SW480 (cell line): ENCODE results near the gene HORMAD2.

Experiments
- DNase-seq: peaks from one replicate; pipeline ENCODE4 v3.0.0-alpha.2; 2016; ENCODE audit warnings: low spot score

The HORMAD2 gene

DNA sequence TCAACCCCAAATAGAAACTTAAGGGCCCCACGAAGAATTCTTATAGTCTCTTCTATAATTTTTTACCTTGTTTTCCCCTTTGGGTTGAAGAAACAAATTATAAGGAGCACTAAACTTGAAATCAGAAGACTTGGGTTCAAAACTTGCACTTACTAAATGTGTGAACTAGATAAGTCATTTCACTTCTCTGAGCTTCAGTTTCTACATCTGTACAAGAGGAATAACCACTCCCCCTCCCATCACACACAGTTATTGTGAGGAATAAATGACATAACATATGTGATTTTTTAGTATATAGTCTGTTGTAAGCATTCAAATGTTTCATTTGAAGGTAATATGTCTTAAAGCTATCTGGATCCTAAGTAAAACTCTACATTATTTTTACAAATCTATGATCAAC lies 87.5 kb downstream of the HORMAD2 start:
- no peak for DNase-seq

DNA sequence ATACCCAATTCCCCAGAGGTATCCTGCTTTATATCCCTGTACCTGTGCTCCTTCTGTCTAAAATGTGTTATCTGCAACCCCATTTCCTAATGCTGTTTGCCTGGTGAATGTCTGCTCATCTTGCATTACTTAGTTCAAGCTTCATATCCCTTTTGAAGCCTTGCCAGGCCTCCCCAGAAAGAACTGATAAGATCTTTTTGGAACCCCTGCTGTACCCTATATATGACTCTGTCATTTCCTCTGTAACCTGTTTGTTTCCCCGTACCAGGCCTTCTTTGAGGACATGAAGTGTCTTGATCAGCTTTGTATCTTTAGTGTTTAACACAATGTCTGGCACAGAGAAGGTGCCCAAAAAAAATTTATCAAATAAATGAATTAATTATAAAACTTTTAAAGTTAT lies 88.7 kb downstream of the HORMAD2 start:
- DNase-seq: no peak

DNA sequence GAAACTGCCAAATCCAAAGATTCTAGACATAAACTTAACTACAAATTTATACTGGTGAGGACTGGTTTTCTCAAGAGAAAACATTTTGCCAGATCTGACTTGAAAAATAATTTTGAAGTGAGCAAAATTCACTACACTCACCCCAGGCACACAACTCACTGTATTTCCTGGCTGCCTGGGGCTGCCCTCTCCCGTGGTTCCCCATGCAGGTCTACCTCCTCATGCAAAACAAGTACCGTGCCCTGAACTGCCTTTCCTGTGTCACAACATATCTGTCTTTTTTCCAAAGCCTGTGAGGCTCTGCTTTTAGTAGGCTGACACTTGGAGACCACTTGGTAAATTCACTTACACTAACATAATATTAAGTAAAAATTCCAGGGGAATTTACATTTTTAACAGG lies 89.9 kb downstream of the HORMAD2 start:
- no peak for DNase-seq

DNA sequence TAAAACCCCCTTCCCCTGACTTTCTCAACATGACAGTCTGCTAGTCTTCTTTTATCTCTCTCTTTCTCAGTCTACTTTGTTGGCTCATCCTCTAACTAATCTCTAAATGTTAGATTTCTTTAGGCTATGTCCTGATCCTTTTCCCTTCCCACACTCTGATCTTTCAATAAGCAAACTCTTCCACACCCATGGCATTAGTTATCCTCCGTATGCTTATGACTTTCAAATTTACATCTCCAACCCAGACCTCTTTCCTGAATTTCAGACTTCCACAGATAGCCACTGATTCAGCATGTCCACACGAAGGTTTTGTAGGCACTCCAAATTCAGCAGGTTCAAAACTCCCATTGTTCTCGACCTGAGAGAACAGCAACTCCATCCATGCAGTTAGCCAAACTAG lies 90.7 kb downstream of the HORMAD2 start:
- DNase-seq: no peak

DNA sequence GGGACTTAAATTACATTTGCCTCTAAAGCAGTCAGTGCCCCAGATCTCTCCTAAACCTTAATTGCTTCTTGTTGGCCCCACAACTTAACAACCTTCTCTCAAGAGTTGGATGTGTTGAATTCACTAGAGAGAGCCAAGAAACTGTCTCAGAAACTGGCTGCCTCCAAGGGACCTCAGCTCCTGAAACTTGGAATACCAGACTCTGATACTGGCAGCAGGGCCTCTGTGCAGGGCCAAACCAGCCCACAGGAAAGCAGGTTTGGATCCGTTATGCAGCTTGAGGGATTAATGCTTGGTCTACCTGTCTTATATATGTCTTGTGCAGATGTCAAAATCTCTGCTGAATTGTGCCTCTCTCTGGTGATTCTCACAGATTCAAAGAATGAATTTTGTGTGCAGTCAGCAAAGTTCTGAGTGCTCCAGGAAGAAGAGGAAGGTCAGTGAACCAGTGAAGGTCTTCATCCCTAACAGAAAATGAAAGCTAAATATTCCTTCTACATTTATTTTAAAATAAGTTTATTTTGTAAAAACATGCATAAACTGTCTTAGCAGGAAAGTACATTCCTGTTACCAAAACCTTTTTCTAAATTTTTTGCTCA lies 95.5 kb downstream of the HORMAD2 start:
- DNase-seq: no peak

DNA sequence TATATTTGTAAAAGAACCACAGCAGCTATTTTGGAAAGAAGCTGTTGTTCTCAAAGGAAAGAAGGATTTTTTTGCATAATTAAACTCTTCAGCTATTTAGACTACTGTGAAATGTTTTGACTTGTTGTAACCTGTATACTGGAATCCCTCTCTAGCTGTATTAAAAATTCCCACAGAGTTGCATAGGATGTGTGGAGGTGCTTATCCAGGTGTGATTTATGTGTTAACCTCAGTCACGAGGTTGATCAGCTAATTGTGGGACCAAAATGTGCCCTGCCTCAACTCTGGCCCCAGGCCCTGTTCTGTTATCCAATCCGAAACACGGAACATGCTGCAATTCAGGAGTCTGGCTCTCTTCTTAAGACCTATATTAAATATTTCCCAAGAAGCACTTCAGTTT lies 96.2 kb downstream of the HORMAD2 start:
- no peak for DNase-seq

DNA sequence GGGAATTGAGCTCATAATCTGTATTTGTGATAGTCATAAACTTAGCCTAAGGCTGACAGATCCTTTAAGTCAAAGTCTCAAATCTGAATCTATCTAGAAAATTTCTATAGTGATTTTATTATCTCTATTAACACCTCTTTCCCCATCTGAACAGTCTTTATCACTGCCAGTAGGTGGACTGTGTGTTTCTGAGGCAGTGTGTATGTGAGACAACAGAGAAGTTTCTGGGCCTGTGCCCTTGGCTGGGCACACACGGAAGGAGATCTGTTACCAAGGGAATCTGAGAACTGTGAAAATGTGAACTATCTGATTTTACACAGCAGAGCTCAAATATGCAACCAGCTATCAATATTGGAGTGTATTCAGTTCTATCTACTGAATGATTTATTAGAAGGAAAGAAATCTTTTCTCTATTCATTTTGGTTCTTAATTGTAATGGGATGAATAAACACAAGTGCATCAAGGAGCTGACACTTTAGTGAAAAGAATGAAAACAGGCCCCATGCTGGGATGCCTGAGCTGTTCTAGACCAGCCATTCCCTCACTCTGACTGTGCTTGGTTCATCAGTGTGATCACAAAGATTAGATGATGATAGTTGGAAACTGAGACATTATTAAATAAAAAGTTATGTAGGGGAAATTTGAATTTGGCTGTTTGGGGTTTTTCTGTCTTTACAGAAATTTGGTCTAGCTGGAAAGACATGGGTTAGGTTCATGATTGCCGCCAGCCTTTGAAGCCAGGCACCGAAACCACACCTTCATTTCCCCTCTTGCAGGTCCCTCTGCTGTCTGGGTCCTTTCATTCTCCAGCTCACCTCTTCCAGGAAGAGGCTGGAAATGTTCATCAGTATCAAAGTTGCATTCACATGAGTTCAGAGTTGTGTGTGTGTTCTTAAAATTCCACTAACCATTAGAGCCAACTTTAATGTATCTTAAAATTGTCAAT lies 98.2 kb downstream of the HORMAD2 start:
- peak; percentile 3 for DNase-seq

DNA sequence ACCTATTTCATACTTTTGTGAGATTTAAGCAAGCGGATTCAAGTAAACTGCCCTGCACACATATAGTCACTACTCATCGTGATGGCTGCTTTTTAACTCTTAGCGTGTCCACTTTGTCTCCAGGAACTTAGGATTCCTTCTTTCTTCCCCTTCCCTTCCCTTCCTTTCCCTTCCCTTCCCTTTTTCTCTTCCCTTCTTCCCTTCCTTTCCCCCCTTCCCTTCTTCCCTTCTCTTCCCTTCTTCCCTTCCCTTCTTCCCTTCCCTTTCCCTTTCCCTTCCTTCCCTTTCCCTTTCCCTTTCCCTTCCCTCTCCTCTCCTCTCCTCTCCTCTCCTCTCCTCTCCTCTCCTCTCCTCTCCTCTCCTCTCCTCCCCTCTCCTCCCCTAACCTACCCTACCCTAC lies 100.4 kb downstream of the HORMAD2 start:
- DNase-seq: no peak

DNA sequence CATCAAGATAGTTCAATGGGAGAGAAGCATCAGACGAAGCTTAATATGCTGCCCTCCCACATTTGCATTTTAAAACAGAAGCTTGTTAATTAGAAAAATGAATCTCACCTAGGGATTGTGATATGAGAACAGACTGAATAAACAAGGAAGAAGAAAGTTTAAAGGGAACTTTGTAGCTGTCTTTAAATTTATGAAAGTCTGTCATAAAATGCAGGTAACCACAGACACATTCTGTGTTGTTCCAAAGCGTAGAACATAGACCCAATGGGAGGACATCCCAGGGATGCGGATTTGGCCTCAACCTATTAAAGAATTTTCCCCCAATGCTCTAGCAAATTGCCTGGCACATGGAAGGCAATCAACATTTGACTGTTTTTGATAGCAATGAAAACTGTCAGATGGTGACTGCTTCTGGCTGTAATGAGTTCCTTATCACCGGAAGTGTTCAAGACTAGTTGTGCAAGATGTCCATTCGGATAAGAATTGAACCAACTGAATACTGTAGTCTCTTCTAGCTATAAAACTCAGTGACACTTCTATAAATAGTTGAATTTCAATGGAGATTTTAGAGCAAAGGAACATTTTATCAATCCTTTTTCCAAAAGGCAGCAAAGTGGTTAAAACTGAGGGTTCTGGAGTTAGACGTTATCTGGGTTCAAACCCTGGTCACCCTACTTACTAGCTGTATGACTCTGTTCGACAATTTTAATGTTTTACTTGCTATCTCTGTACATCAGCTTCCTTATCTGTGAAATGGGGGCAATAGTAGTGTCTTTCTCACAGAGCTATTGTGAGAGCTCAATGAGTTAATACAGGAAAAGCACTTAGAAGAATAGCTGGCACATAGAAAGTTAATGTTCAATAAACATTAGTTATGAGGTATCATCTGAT lies 101.4 kb downstream of the HORMAD2 start:
- DNase-seq: no peak

DNA sequence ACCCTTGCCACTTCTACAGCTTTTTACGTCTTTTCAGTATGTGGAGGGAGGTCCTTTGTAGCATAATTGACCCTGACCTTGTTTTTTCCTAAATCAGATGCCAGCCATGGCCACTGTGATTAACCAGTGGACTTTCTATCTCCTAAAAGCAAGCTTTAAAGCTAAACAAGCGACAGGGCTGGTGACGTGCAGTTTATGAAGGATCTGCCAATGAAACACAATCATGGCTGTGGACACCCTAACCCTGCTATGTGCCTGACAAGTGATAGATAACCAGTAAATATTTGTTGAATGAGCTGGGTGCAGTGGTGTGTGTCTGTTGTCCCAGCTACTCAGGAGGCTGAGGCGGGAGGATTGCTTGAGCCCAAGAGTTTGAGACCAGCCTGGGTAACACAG lies 102.1 kb downstream of the HORMAD2 start:
- DNase-seq: no peak

DNA sequence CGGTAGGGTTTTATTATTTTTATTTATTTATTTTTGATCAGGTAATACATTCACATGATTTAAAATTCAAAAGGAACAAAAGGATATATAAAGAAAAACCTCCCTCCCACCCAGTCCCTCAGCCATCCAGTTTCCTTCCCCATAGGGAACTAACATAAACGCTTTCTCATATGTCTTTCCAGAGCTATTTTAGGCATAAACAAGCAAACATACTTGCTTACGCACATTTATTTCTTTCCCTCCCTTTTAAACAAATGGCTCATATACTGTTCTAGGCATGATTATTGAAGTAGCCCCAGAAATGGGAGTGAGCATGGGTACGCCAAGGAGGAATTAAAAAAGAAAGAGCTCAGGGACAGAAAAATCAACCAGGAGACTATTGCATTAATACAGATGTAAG lies 102.6 kb downstream of the HORMAD2 start:
- no peak for DNase-seq

DNA sequence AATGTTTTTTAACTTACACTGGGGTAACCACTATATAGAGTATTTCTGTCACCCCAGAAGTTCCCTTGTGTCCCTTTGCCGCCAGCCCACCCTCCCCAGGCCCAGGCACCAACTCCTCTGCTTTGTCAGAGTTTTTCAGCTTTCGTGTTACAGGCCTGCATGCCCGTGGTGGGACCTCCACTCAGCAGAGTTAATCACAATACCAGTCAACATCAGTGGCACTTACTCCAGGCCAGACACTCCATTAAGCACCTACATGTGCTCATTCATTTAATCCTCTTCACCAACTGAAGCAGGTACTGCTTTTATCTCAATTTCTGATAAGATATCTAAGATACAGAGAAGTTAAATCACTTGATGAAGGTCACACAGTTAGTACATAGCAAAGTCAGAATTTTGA lies 103.0 kb downstream of the HORMAD2 start:
- DNase-seq: no peak

DNA sequence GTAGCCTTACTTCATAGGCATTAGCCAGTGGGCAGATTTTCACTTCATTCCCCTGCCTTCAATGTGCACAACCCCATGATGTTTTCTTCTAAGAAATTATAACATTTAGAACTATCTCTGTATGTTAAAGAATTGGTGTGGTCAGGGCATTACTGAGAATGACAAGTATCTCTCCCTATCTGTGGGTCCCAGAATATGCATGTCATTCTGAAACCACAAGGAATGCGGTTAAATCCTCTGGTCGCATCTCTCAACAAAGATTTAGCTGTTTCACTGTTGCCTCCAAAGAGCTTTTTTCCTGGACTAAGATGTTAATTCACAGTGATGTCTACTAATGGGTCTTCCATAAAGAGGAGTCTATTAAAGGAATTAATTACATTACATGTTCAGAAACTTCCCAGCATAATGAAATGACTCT lies 103.6 kb downstream of the HORMAD2 start:
- peak; percentile 53 for DNase-seq

DNA sequence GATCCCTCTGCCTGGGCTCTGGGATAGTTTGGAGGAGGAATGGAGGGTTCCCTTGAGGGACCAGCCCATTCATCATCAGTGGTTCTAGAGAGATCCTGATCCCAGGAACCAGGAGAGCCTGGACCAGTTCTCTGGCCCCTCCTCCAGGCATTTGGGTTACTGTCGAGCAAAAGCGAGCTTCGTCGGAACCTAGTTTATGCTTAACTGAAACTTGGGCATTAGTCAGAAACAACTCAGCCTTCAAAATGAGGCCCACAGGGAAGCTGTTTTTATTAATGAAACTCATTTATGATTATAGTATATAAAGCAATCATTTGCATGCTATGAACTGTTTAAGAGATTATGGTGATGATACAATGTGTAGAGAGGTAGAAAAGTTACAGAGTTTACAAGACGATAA lies 104.9 kb downstream of the HORMAD2 start:
- DNase-seq: no peak

DNA sequence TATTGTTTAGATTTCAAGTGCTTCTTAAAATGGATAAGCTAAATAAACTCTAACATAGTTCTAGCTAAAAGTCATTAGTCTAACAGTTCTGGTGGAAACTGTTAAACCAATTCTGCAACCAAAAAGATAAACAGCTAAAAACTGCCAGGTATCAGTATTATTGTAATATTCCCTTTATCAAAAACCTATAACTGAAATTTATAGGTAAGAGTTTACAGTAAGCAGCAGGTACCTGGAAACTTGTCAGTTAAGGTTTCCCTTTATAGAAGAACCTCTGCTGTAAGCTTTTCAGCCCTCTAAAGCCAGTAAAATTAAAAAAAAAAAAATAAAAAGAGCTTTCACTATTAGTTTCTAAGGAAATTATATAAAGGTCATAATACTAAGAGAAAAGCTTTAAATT lies 105.3 kb downstream of the HORMAD2 start:
- no peak for DNase-seq

DNA sequence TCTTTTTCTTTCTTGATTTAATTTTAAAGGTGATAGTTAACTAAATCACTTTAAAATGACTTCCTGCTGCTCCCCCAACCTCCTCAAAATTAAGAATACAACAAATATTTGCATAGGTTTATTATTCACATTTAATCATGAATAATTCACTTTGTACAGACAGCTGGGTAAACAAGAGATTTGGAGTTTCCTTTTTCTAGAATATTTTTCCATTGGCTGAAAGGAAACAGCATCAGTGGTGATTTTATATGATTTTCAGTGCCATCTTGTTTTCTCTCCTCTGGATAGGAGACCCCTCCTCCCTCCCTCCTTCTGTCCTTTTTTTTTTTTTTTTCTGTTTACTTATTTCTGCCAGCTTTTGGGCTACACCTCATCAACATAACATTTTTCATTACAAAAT lies 105.8 kb downstream of the HORMAD2 start:
- no peak for DNase-seq

DNA sequence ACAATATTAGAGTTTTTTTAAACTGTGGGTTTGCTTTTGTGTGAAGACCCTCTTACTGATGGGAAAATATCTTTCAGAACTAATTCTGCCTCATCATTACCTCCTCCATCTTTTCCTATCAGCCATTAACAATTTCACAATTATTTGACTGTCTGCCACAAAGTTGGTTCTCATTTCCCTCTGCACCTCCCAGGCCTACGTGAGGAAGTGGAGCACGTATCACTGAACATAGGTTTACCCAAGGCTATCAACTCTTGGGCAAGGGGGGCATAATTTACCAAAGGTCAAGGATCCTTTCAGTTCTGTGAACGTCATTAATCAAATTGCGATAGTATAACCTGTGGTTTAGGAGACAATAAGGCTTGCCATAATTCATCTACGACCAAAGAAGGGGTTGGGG lies 106.2 kb downstream of the HORMAD2 start:
- DNase-seq: no peak

DNA sequence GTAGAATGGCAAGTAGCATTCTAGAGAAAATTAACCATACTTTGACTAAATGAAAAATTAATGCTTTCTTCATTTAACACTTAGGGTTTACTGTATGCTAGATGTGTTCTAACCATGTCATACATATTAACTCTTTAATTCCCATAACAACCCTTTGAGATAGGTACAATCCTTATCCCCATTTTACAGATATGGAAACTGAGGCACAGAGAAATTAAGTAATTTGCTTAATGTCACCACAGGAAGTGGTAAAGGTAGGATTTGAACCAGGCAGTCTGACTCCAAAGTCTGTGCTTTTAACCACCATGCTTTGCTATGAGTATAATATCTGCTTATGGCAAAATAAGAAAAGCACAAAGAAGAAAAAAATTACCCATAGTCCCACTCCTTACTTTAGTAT lies 106.8 kb downstream of the HORMAD2 start:
- DNase-seq: no peak

DNA sequence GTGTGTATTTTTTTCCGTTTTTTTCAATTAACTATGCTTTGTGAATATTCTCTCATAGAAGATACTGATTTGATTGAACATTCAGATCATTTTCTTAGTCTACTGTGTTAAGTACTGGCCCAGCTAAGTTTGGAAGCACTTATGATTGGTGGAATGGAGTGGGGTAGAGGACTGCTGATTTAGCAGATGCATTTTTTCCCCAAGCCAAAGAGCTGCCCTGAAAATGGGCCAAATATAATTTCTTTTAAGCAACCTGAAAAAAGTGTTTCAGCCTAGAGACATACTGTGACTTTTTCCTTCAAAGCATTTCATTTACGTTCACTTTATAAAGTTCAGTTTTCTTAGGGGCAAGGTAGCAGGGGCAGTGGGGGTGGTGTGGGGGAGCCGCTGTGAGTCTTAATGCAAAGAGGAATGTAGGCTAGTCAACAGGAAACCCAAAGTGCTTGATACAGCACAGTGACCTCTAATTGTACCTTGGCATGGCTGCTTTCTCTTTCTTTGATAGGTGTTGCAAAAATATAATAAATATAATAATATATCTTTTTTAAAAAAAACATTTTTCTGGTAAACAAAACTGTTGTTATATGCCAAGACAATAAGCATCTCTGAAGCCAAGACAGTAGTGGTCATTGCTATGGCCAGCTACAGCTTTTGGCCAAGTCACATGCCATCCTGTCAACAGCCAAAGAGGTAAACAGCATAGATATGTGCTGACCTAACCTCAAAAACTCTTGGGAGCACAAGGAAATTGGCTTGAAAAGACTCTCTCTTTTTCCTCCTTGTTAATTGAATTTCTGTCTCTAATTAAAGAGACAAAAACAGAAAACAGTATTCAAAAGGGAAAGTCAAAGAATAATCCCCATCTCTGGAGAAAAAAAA lies 107.5 kb downstream of the HORMAD2 start:
- no peak for DNase-seq

DNA sequence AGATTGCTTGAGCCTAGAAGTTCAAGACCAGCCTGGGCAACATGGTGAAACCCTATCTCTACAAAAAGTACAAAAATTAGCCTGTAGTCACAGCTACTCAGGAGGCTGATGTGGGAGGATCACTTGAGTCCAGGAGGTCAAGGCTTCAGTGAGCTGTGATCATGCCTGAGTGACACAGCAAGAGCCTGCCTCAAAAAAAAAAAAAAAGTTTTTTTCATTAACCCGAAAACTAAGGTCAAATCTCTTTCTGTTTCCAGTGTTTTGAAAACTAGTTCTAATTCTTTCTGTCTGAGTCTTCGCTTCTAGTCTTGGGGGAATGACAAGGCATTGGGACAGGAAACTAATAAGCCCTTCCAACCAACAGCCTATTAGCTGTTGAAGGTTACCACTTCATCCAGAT lies 108.6 kb downstream of the HORMAD2 start:
- DNase-seq: no peak

DNA sequence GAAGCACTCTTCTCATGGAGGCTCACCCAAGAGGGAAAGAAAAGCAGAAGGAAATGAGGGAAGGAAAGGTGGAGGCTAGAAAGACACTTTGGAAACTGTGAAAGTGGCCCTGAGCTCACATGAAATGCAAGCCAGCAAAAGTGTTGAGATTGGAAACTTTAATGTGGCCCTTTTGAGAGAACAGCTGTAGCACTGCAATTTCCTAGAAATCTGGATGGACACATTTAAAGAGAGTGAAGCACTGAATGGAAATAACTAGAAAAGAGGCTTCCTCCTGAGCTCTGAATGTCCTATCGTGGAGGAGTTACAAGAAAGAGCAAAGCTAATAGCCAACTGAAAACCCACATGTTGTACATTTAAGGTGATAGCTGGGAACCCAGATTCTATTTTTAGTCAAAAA lies 110.3 kb downstream of the HORMAD2 start:
- DNase-seq: no peak
